Adrenal gland (tissue), 12 donors: Measurements from ENCODE around the gene PTPRO. TPM values are rescaled to one million over a fixed set of nuclear protein-coding genes. Genes with fewer than 3 reads are reported as not detected.

ENCODE experiments used
- DNase-seq, 7 donors: peaks; one replicate each; pipeline ENCODE4 v3.0.0-alpha.2; 2019 to 2020
- H3K27ac ChIP-seq, 5 donors: fragments of 200-600 bp; sonication (generic) in 4 of 5; 1 replicate in 3 of 5; 2 replicates in 2 of 5; pipeline versions ENCODE4 v1.5.1 to v1.8.0; 2016 to 2020; ENCODE audit warnings: mild to moderate bottlenecking in 1 of 5
- H3K27me3 ChIP-seq: fragments of 200-600 bp; 2 replicates; pipeline ENCODE4 v1.8.0; 2021
- H3K36me3 ChIP-seq, 2 donors: fragments of 200-600 bp; replicated peaks in 1 of 2; 1 replicate in 1 of 2; 2 replicates in 1 of 2; pipeline versions ENCODE4 v1.5.1 to v1.8.0; 2018 to 2022
- H3K4me1 ChIP-seq, 2 donors: fragments of 200-600 bp; replicated peaks in 1 of 2; 1 replicate in 1 of 2; 2 replicates in 1 of 2; pipeline versions ENCODE4 v1.5.1 to v1.8.0; 2018 to 2021
- H3K4me3 ChIP-seq, 4 donors: fragments of 200-600 bp; sonication (generic) in 3 of 4; one replicate each; pipeline ENCODE4 v1.5.1; 2016 to 2018
- H3K9me3 ChIP-seq, 3 donors: fragments of 200-600 bp; sonication (generic) in 1 of 3; replicated peaks in 1 of 3; 1 replicate in 2 of 3; 2 replicates in 1 of 3; pipeline versions ENCODE4 v1.5.1 to v1.8.0; 2016 to 2021
- POLR2A ChIP-seq, 2 donors: fragments of 450-650 bp; IDR thresholded peaks; one replicate each; pipeline ENCODE4 v1.6.1; 2017; ENCODE audit warnings: antibody characterized with exemption in 2 of 2, mild to moderate bottlenecking in 2 of 2, moderate library complexity in 1 of 2
- WGBS, 4 donors: extraction: QIAGEN DNeasy Blood & Tissue Kit in 2 of 4; methylation state at CpG; one replicate each; pipeline versions ENCODE4 v1.1.5 to v1.1.7; 2013 to 2017; 5-methylcytosine and 5-hydroxymethylcytosine counted together
- intact Hi-C, 2 donors: fragments of 100-400 bp; cut with DNase I; formaldehyde crosslinking; loops; one replicate each; pipeline versions ENCODE4 v1.14.1 to v1.15.0; 2022 to 2023
- polyA plus RNA-seq, 3 donors: library from polyadenylated mRNA; stranded (reverse); fragments of 200-250 nt in 2 of 3; fragments of 350-450 nt in 1 of 3; fragmentation: Illumina TruSeq in 1 of 3; extraction: RNeasy Lipid Tissue Mini Kit (QIAGEN cat#74804) in 1 of 3; gene quantifications; one replicate each; pipeline ENCODE4 v1.2.3, GENCODE V29; 2013 to 2014
- total RNA-seq, 9 donors: library from RNA; depleted of rRNA in 4 of 9; stranded (reverse); fragments of >200 nt in 4 of 9; fragments of 120-200 nt in 1 of 9; fragmentation: NEBNext Ultra II Directional in 1 of 9; extraction: Animal tissue kit (Norgen Biotek cat#: 25700) in 1 of 9; gene quantifications; one replicate each; pipeline versions ENCODE4 v1.1.0 to v1.2.4, GENCODE V29; 2013 to 2023
- TF ChIP-seq, protein P1 (sequence below), 6 experiments: fragments of 450-650 bp in 4 of 6; fragments of 200-600 bp in 2 of 6; sonication (generic) in 1 of 6; IDR thresholded peaks; 1 replicate in 5 of 6; 2 replicates in 1 of 6; pipeline versions ENCODE4 v1.5.1 to v1.8.0; 2016 to 2021; ENCODE audit warnings: antibody characterized with exemption in 6 of 6, mild to moderate bottlenecking in 2 of 6, moderate library complexity in 1 of 6
- donor health status: healthy with polysubstance abuse.
- donor health status: Bipolar disorder and iron deficiency.
- donor health status: DM: yes; HTN: yes; CAD: no.
- donor health status: DM: no; HTN: no; CAD: no.
- donor health status: DM: no; HTN: no; CAD: no.
- donor health status: DM: yes; HTN: yes; CAD: no.

Gene PTPRO
- total and polyA plus RNA-seq, 12 donors, result 0.36 to 11.5 (median 2.6) TPM

DNA sequence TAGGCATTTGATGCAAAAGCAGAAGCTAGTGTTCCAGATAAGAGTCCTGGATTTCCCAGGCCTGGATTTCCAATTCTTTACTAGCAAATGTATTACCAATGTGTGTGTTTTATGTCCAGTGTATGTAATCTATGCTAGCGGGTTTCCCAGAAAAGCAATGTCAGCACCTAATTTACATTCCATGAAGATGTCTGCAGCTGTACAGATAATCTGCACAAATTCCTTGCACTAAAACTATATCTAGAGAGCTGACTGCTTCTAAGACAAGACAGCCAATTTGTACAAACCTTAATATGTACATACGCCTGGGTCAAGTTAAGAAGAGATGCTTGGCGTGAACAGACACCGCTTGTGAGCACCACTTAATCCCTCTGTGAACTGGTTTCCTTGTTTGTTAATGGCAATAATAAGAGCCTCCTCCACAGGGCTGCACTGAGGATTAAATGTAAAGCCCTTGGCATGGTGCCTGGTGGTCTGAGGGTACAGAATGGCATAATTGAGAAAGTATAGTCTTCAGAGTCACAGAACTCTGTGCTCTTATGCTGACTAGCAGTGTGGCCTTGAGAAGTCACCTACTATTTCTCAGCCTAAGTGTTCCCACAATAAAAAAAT lies 281.3 kb downstream of the PTPRO start:
- H3K4me1 ChIP-seq, result peaks cover 0 to 4% of the 10 kb centered on the region in 2 donors
- TF ChIP-seq, protein P1, sequence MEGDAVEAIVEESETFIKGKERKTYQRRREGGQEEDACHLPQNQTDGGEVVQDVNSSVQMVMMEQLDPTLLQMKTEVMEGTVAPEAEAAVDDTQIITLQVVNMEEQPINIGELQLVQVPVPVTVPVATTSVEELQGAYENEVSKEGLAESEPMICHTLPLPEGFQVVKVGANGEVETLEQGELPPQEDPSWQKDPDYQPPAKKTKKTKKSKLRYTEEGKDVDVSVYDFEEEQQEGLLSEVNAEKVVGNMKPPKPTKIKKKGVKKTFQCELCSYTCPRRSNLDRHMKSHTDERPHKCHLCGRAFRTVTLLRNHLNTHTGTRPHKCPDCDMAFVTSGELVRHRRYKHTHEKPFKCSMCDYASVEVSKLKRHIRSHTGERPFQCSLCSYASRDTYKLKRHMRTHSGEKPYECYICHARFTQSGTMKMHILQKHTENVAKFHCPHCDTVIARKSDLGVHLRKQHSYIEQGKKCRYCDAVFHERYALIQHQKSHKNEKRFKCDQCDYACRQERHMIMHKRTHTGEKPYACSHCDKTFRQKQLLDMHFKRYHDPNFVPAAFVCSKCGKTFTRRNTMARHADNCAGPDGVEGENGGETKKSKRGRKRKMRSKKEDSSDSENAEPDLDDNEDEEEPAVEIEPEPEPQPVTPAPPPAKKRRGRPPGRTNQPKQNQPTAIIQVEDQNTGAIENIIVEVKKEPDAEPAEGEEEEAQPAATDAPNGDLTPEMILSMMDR (IDR thresholded peaks at IDR 0.05), result no peak
- no peak for TF ChIP-seq POLR2A (IDR thresholded peaks at IDR 0.05)
- DNase-seq, result no peak
- H3K27me3 ChIP-seq, result no peaks in the 10 kb centered on the region
- H3K4me3 ChIP-seq, result no peak overlapping the region
- H3K27ac ChIP-seq, result no peak overlapping the region
- WGBS, 4 donors, result 90 to 95% (median 93%) methylated on average over 4 of the region's 4 CpGs
- H3K9me3 ChIP-seq, result no peaks in the 10 kb centered on the region
- H3K36me3 ChIP-seq, result no peaks in the 10 kb centered on the region
- intact Hi-C loops, result no loop called here

DNA sequence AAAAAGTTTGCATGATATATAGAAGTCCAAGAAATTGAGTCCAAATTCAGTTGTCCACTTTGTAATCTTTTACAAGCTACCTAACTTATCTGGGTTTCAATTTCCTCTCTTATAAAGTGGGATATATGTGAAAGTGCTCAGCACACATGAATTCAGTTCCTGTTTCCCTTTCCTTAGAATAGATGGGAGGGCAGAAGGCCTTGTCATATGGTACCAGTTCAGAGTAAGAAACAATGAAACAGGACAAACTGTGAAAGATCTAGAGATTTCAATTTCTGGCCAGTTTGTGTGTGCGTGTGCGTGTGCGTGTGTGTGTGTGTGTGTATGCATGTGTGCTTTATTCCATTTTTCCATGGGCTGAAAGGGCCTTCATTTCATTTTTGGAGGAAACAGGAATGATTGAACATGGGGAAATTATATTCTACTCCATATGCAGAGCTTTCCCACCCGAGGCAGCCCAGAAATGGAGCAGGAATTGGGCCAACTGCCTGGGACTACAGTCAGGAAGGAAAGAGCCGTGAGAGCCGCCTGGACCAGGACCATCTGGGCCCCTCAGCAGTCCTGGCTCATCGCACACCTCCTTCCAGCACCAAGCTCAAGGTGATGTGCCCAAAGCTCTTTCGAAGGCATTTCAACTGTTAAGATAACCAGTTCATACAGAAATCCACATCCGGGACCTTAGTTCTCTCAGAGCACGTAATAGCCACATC lies 283.7 kb downstream of the PTPRO start:
- intact Hi-C loops, result no loop called here
- 87 to 90% (median 89%) methylated on average over 10 of the region's 10 CpGs for WGBS, 4 donors
- H3K27me3 ChIP-seq, result no peaks in the 10 kb centered on the region
- no peaks in the 10 kb centered on the region for H3K36me3 ChIP-seq
- H3K27ac ChIP-seq, result no peak overlapping the region
- H3K9me3 ChIP-seq, result no peaks in the 10 kb centered on the region
- TF ChIP-seq POLR2A (IDR thresholded peaks at IDR 0.05), result no peak
- TF ChIP-seq, protein P1 (IDR thresholded peaks at IDR 0.05), result no peak
- H3K4me3 ChIP-seq, result no peak overlapping the region
- no peak for DNase-seq
- peaks cover 0 to 4% of the 10 kb centered on the region in 2 donors for H3K4me1 ChIP-seq

DNA sequence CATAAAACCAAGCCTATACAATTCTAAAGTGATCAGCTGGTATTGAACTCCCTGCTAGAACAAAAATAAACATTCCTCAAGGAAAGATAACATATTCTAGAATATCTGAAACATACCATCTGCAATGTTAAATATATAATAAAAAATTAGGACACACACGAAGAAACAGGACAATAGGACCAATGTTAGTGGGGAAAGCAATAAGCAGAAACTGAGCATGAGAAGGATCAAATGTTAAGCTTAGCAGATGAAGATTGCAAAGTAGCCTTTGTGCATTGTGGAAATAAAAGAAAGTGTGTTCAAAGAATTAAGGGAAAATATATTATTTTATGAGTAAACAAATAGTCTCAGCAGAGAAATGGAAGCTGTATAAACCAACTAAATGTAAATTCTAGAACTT lies 286.1 kb downstream of the PTPRO start:
- TF ChIP-seq, protein P1 (IDR thresholded peaks at IDR 0.05), result no peak
- no peak for TF ChIP-seq POLR2A (IDR thresholded peaks at IDR 0.05)
- 69 to 83% (median 73%) methylated on average over 1 of the region's 1 CpG for WGBS, 4 donors
- Histone ChIP-seq H3K4me1 (peaks cover 0 to 4% of the 10 kb centered on the region in 2 donors), H3K27ac (no peak overlapping the region), H3K4me3 (no peak overlapping the region), H3K9me3 (no peaks in the 10 kb centered on the region), H3K27me3 (no peaks in the 10 kb centered on the region), H3K36me3 (no peaks in the 10 kb centered on the region)
- intact Hi-C loops, result no loop called here
- no peak for DNase-seq

DNA sequence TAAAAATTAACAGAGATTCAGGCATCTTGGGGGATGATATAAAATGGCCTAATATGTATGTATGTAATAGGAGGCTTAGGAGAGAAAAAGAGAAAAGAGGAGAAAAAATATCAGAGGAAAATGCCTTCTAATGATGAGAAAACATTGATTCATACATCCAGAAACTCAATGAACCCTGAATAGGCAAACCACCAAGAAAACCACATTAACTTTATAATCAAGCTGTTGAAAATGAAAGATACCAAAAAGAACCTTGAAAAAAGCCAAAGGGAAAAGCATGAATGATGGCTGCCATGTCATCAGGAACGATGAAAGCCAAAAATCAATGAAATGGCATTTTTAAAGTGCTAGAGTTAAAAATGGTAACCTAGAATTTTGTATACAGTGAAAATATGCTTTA lies 286.6 kb downstream of the PTPRO start:
- Histone ChIP-seq H3K9me3 (no peaks in the 10 kb centered on the region), H3K4me3 (no peak overlapping the region), H3K36me3 (no peaks in the 10 kb centered on the region), H3K27me3 (no peaks in the 10 kb centered on the region), H3K27ac (no peak overlapping the region), H3K4me1 (peaks cover 0 to 4% of the 10 kb centered on the region in 2 donors)
- no peak for DNase-seq
- TF ChIP-seq POLR2A (IDR thresholded peaks at IDR 0.05), result no peak
- TF ChIP-seq, protein P1 (IDR thresholded peaks at IDR 0.05), result no peak
- intact Hi-C loops, result no loop called here
- WGBS, 4 donors, result 32 to 44% (median 37%) methylated on average over 1 of the region's 1 CpG
